Measurements from ENCODE around the gene ANXA6. TPM values are rescaled to one million over a fixed set of nuclear protein-coding genes. Genes with fewer than 3 reads are reported as not detected.

The ANXA6 gene
- 95.9 and 130 TPM in 2 replicates for total RNA-seq (2021)
- Bru-seq, nascent RNA: percentile 69 among the genes with signal in this experiment
- BruChase-seq, experiment 1, labeled RNA remaining after a 2-hour chase: percentile 70 among the genes with signal in this experiment
- percentile 65 among the genes with signal in this experiment for BruChase-seq, experiment 2, labeled RNA remaining after a 6-hour chase
- long read RNA-seq, transcript ANXA6-201 (26 exons, 2,593 nt): major isoform, 40 of 70 reads
- long read RNA-seq, partial matches to known transcripts: 11 of 70 reads
- long read RNA-seq, other reads (novel, unspliced or antisense): 19 of 70 reads

- H3K4me3 ChIP-seq (ENCODE audit: low read depth, low read length, poor library complexity, severe bottlenecking): peak within 1 kb of the TSS; percentile 67
- TF ChIP-seq EZH2 (IDR thresholded peaks at IDR 0.05; ENCODE audit: borderline replicate concordance, low read depth, low read length, poor library complexity, severe bottlenecking) (no peak), CTCF (conservative IDR thresholded peaks at IDR 0.05; ENCODE audit: low read depth, low read length) (no peak)
- H3K27ac ChIP-seq (ENCODE audit: low read depth, low read length, poor library complexity, severe bottlenecking): peak within 1 kb of the TSS; percentile 74
- H3K36me3 ChIP-seq (ENCODE audit: insufficient read depth, low read length, poor library complexity, severe bottlenecking): no peaks in the 10 kb centered on the region
- CTCF ChIA-PET: interaction anchor here (1.0 kb wide), 1 partner anchor 32 kb away, joined by 4 read pairs; no protein-coding TSS in a partner anchor
- no TSS peak for BruUV-seq (replicated peaks)
- H3K27me3 ChIP-seq (replicated peaks; ENCODE audit: insufficient read depth, low read depth, low read length, poor library complexity): no peaks in the 10 kb centered on the region
- peaks cover 33% of the 10 kb centered on the region for H3K4me1 ChIP-seq (ENCODE audit: insufficient read depth, low read length, poor library complexity, severe bottlenecking)
- DNase-seq (ENCODE audit: low spot score): peak; percentile 91
- POLR2A ChIA-PET (ENCODE audit: low non-redundant PET): interaction anchor here (0.6 kb wide), 1 partner anchor 400 kb away, joined by 3 read pairs; no protein-coding TSS in a partner anchor
- intact Hi-C loops (cut with micrococcal nuclease; ENCODE audit: unreplicated experiment): loop anchor here (10.0 kb wide), 1 partner anchor 593 kb away; no protein-coding TSS in a partner anchor
- H3K9me3 ChIP-seq (ENCODE audit: low read depth, low read length, poor library complexity, severe bottlenecking): no peaks in the 10 kb centered on the region
Observed at GRCh38 chr5:151157426-151158286, at the start of gene ANXA6. TSS of gene ANXA6 (minus strand) at chr5:151157779. CDS start at chr5:151147901, 9,878 bp downstream.

- Histone ChIP-seq H3K4me1 (ENCODE audit: insufficient read depth, low read length, poor library complexity, severe bottlenecking) (no peaks in the 10 kb centered on the region), H3K27ac (ENCODE audit: low read depth, low read length, poor library complexity, severe bottlenecking) (no peak overlapping the region), H3K36me3 (ENCODE audit: insufficient read depth, low read length, poor library complexity, severe bottlenecking) (no peaks in the 10 kb centered on the region), H3K27me3 (replicated peaks; ENCODE audit: insufficient read depth, low read depth, low read length, poor library complexity) (no peaks in the 10 kb centered on the region), H3K9me3 (ENCODE audit: low read depth, low read length, poor library complexity, severe bottlenecking) (no peaks in the 10 kb centered on the region), H3K4me3 (ENCODE audit: low read depth, low read length, poor library complexity, severe bottlenecking) (no peak overlapping the region)
- intact Hi-C loops (cut with micrococcal nuclease; ENCODE audit: unreplicated experiment): no loop called here
- no peak for DNase-seq (ENCODE audit: low spot score)
- no peak for TF ChIP-seq CTCF (conservative IDR thresholded peaks at IDR 0.05; ENCODE audit: low read depth, low read length)
- no peak for TF ChIP-seq EZH2 (IDR thresholded peaks at IDR 0.05; ENCODE audit: borderline replicate concordance, low read depth, low read length, poor library complexity, severe bottlenecking)
- ChIA-PET CTCF (no interaction called here), POLR2A (ENCODE audit: low non-redundant PET) (no interaction called here)
- no TSS peak for BruUV-seq (replicated peaks)
Observed at GRCh38 chr5:151205411-151205810, 47.8 kb upstream of the ANXA6 start.

GRCh38 chr5:151204051-151204450 is 46.5 kb upstream of the ANXA6 start:
- CTCF ChIA-PET: no interaction called here
- H3K27me3 ChIP-seq (replicated peaks; ENCODE audit: insufficient read depth, low read depth, low read length, poor library complexity): no peaks in the 10 kb centered on the region
- intact Hi-C loops (cut with micrococcal nuclease; ENCODE audit: unreplicated experiment): no loop called here
- no peaks in the 10 kb centered on the region for H3K4me1 ChIP-seq (ENCODE audit: insufficient read depth, low read length, poor library complexity, severe bottlenecking)
- POLR2A ChIA-PET (ENCODE audit: low non-redundant PET): no interaction called here
- no TSS peak for BruUV-seq (replicated peaks)
- TF ChIP-seq CTCF (conservative IDR thresholded peaks at IDR 0.05; ENCODE audit: low read depth, low read length): no peak
- TF ChIP-seq EZH2 (IDR thresholded peaks at IDR 0.05; ENCODE audit: borderline replicate concordance, low read depth, low read length, poor library complexity, severe bottlenecking): no peak
- no peaks in the 10 kb centered on the region for H3K9me3 ChIP-seq (ENCODE audit: low read depth, low read length, poor library complexity, severe bottlenecking)
- no peaks in the 10 kb centered on the region for H3K36me3 ChIP-seq (ENCODE audit: insufficient read depth, low read length, poor library complexity, severe bottlenecking)
- no peak overlapping the region for H3K4me3 ChIP-seq (ENCODE audit: low read depth, low read length, poor library complexity, severe bottlenecking)
- DNase-seq (ENCODE audit: low spot score): no peak
- H3K27ac ChIP-seq (ENCODE audit: low read depth, low read length, poor library complexity, severe bottlenecking): no peak overlapping the region

All from A673 (cell line).